ENCODE data around the gene TENM4. TPM values are rescaled to one million over a fixed set of nuclear protein-coding genes. Genes with fewer than 3 reads are reported as not detected.

Gene TENM4
- total RNA-seq, 1 donor from 2014 or later, result 0.63 TPM

DNA sequence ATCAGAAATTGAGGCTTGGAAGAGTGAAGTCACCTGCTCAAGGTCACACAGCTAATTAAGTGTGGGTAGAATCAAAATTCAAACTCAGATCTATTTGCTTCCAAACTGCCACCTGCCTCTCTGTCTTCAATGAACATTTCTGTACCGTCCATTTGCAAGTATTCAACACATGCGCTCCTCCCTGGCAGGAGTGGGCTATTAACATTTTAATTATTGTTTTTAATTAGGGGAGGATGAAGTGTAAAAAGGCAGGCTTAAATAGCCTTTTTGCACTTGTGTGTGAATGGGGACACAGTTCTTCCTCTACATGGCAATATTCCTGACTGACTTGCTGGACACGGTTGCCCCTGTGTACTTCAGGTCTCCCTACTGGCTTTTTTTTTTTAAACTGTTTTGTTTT is 751.7 kb downstream of the TENM4 start:
- H3K4me1 ChIP-seq, result peaks cover 10% of the 10 kb centered on the region
- intact Hi-C loops (cut with micrococcal nuclease), result no loop called here
- no peak for DNase-seq
- H3K27me3 ChIP-seq (ENCODE audit: low read depth), result peaks cover 3% of the 10 kb centered on the region
- no peaks in the 10 kb centered on the region for H3K36me3 ChIP-seq
- H3K9me3 ChIP-seq (replicated peaks), result no peaks in the 10 kb centered on the region
- no peak for TF ChIP-seq CTCF (IDR thresholded peaks at IDR 0.05; ENCODE audit: borderline replicate concordance)
- H3K27ac ChIP-seq (replicated peaks), result no peak overlapping the region
- no peak overlapping the region for H3K4me3 ChIP-seq

DNA sequence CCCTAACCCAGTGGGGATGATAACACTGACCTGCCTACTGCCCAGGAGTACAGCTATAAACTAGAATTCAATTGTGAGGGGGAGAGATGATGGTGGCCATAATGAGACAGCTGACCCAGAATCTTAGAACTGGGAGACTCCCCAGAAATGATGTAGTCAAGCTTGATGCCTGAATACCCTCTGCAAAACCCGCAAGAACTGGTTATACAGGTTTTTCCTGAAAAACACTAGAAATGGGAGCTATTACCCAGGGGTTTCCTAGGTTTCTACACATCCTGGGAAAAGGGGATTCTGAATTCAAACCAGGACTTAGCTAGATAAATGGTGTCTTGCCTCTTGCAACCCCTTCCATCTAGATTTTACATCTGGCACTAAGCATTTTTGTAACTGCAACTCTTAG is 752.4 kb downstream of the TENM4 start:
- Histone ChIP-seq H3K27me3 (ENCODE audit: low read depth) (peaks cover 8% of the 10 kb centered on the region), H3K36me3 (no peaks in the 10 kb centered on the region), H3K9me3 (replicated peaks) (no peaks in the 10 kb centered on the region), H3K27ac (replicated peaks) (no peak overlapping the region), H3K4me3 (no peak overlapping the region), H3K4me1 (peaks cover 10% of the 10 kb centered on the region)
- no peak for DNase-seq
- no peak for TF ChIP-seq CTCF (IDR thresholded peaks at IDR 0.05; ENCODE audit: borderline replicate concordance)
- intact Hi-C loops (cut with micrococcal nuclease), result no loop called here

DNA sequence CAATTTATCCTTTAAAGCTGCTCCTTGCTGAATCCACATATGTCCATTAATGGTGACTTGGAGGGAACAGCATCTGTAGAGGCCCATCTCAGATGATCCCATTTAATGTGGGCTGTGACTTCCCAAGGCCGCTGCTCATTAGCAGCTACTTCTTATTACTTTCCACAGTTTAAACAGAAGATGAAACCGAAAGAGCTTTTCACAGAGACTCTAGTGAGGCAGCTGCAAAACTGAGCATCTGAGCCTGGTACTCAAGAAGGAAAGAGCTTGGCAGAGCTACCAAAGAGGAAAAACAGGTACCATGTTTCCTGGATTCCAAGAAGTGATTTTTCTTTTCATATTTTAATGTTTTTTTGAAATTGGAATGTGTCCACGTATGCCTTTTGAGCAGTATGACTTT is 755.7 kb downstream of the TENM4 start:
- TF ChIP-seq CTCF (IDR thresholded peaks at IDR 0.05; ENCODE audit: borderline replicate concordance), result no peak
- intact Hi-C loops (cut with micrococcal nuclease), result no loop called here
- no peaks in the 10 kb centered on the region for H3K36me3 ChIP-seq

DNA sequence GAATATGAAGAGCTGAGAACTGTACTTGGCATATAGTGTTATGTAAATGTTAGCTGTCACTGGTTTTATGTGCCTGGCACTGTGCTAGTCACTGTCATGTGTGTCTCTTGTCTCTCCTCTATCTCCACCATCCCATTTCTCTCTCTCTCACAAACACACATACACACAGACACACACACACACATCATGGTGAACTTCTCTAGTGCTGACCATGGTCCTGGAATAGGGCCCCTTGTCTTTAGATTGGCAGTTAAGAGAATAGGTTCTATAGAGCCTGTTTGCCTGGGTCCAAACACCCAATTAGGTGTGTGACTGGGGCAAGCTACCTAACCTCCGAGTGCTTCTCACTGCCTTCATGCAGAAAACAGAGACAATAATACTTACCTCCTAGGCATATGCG is 756.5 kb downstream of the TENM4 start:
- Histone ChIP-seq H3K36me3 (no peaks in the 10 kb centered on the region), H3K4me3 (no peak overlapping the region), H3K27ac (replicated peaks) (no peak overlapping the region), H3K9me3 (replicated peaks) (no peaks in the 10 kb centered on the region), H3K4me1 (peaks cover 4% of the 10 kb centered on the region), H3K27me3 (ENCODE audit: low read depth) (peaks cover 8% of the 10 kb centered on the region)
- intact Hi-C loops (cut with micrococcal nuclease), result no loop called here
- no peak for TF ChIP-seq CTCF (IDR thresholded peaks at IDR 0.05; ENCODE audit: borderline replicate concordance)
- no peak for DNase-seq

More for the DNA sequence above, 755.7 kb downstream of the TENM4 start:
- peaks cover 8% of the 10 kb centered on the region for H3K27me3 ChIP-seq (ENCODE audit: low read depth)
- DNase-seq, result no peak
- no peak overlapping the region for H3K27ac ChIP-seq (replicated peaks)
- H3K4me1 ChIP-seq, result peaks cover 10% of the 10 kb centered on the region
- H3K4me3 ChIP-seq, result no peak overlapping the region
- H3K9me3 ChIP-seq (replicated peaks), result no peaks in the 10 kb centered on the region

- Histone ChIP-seq H3K4me1 (no peaks in the 10 kb centered on the region), H3K36me3 (no peaks in the 10 kb centered on the region), H3K4me3 (no peak overlapping the region), H3K27ac (replicated peaks) (no peak overlapping the region), H3K27me3 (ENCODE audit: low read depth) (peaks cover 8% of the 10 kb centered on the region), H3K9me3 (replicated peaks) (no peaks in the 10 kb centered on the region)
- intact Hi-C loops (cut with micrococcal nuclease), result no loop called here
- no peak for DNase-seq
- TF ChIP-seq CTCF (IDR thresholded peaks at IDR 0.05; ENCODE audit: borderline replicate concordance), result no peak
Measured at GRCh38 chr11:78683774-78684173, 757.1 kb downstream of the TENM4 start.
